ENCODE measurements around the gene RPS21.

RPS21 gene

GRCh38 chr20:62386383-62387218 lies at the start of gene RPS21:
Gene RPS21 (plus strand): TSS chr20:62387103. CDS start chr20:62387339, 236 bp downstream.
- peak; percentile 96 for ATAC-seq
- peaks cover 77% of the 10 kb centered on the region for H3K4me1 Mint-ChIP-seq
- peak within 1 kb of the TSS; percentile 92 for H3K4me3 Mint-ChIP-seq
- H3K9me3 Mint-ChIP-seq, result peaks cover 5% of the 10 kb centered on the region
- peaks cover 48% of the 10 kb centered on the region for H3K36me3 Mint-ChIP-seq
- no peaks in the 10 kb centered on the region for H3K27me3 Mint-ChIP-seq
- H3K27ac Mint-ChIP-seq, result peak within 1 kb of the TSS; percentile 88

- peak; percentile 86 for ATAC-seq
- Mint-ChIP-seq H3K4me3 (peak overlapping the region; percentile 15), H3K36me3 (peaks cover 16% of the 10 kb centered on the region), H3K27me3 (no peaks in the 10 kb centered on the region), H3K9me3 (peaks cover 5% of the 10 kb centered on the region), H3K4me1 (peaks cover 56% of the 10 kb centered on the region), H3K27ac (peak overlapping the region; percentile 83)
Measured at GRCh38 chr20:62337558-62338293, 49.2 kb upstream of the RPS21 start.

- peaks cover 5% of the 10 kb centered on the region for H3K9me3 Mint-ChIP-seq
- H3K36me3 Mint-ChIP-seq, result peaks cover 21% of the 10 kb centered on the region
- H3K4me1 Mint-ChIP-seq, result peaks cover 56% of the 10 kb centered on the region
- H3K27ac Mint-ChIP-seq, result peak overlapping the region; percentile 83
- H3K4me3 Mint-ChIP-seq, result peak overlapping the region; percentile 15
- no peak for ATAC-seq
- no peaks in the 10 kb centered on the region for H3K27me3 Mint-ChIP-seq
Measured at GRCh38 chr20:62338294-62338620, 48.6 kb upstream of the RPS21 start.

DNA sequence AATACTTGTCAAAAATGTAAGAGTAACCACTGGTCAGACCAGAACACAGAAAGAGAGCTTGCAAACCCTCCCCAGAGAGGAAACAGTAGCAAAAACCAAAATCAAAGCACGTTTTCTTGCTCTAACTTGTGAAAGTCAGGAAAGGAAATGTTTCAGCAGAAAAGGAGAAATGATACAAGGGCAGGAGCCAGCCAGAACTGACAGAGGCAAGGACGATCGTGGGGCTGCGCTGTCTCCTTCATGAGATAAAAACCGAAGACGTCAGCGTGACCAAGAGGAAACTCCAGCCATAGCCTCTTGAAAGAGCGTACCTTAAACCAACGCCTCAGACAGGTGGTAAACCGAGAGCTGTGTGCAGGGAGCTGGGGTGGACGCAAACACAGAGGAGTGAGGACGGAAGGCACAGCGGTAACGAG lies 47.2 kb upstream of the RPS21 start:
- Mint-ChIP-seq H3K9me3 (peaks cover 5% of the 10 kb centered on the region), H3K4me3 (peak overlapping the region; percentile 82)

GRCh38 chr20:62342910-62343309 lies 44.0 kb upstream of the RPS21 start:
- no peak for ATAC-seq

More for the DNA sequence above, 47.2 kb upstream of the RPS21 start:
- ATAC-seq, result peak; percentile 81
- H3K36me3 Mint-ChIP-seq, result peaks cover 22% of the 10 kb centered on the region
- peaks cover 56% of the 10 kb centered on the region for H3K4me1 Mint-ChIP-seq
- no peaks in the 10 kb centered on the region for H3K27me3 Mint-ChIP-seq
- peak overlapping the region; percentile 83 for H3K27ac Mint-ChIP-seq

GRCh38 chr20:62344092-62344491 lies 42.8 kb upstream of the RPS21 start:
- no peak overlapping the region for H3K4me3 Mint-ChIP-seq
- H3K27ac Mint-ChIP-seq, result no peak overlapping the region
- peaks cover 17% of the 10 kb centered on the region for H3K4me1 Mint-ChIP-seq
- peaks cover 7% of the 10 kb centered on the region for H3K9me3 Mint-ChIP-seq
- H3K36me3 Mint-ChIP-seq, result peaks cover 24% of the 10 kb centered on the region
- H3K27me3 Mint-ChIP-seq, result no peaks in the 10 kb centered on the region
- no peak for ATAC-seq

More at GRCh38 chr20:62342910-62343309, 44.0 kb upstream of the RPS21 start:
- Mint-ChIP-seq H3K4me3 (no peak overlapping the region), H3K9me3 (peaks cover 3% of the 10 kb centered on the region), H3K27ac (no peak overlapping the region), H3K4me1 (peaks cover 29% of the 10 kb centered on the region), H3K27me3 (no peaks in the 10 kb centered on the region), H3K36me3 (peaks cover 15% of the 10 kb centered on the region)

DNA sequence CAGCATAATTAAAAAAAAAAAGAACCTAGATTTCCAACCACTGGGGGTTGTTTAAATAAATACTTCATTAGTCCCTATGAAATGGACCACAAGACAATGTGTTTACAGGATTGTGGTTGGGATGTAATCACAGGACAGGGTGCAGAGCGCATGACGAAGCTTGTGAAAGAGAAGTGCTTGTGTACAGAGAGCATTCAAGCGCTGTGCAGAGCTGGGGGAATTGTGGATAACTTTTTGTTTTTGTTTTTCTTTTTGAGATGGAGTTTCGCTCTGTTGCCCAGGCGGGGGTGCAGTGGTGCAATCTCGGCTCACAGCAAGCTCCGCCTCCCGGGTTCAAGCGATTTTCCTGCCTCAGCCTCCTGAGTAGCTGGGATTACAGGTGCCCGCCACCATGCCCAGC lies 42.1 kb upstream of the RPS21 start:
- peaks cover 27% of the 10 kb centered on the region for H3K36me3 Mint-ChIP-seq
- peaks cover 10% of the 10 kb centered on the region for H3K4me1 Mint-ChIP-seq
- H3K4me3 Mint-ChIP-seq, result no peak overlapping the region
- no peak for ATAC-seq
- H3K27ac Mint-ChIP-seq, result no peak overlapping the region
- H3K9me3 Mint-ChIP-seq, result peaks cover 7% of the 10 kb centered on the region
- H3K27me3 Mint-ChIP-seq, result no peaks in the 10 kb centered on the region

DNA sequence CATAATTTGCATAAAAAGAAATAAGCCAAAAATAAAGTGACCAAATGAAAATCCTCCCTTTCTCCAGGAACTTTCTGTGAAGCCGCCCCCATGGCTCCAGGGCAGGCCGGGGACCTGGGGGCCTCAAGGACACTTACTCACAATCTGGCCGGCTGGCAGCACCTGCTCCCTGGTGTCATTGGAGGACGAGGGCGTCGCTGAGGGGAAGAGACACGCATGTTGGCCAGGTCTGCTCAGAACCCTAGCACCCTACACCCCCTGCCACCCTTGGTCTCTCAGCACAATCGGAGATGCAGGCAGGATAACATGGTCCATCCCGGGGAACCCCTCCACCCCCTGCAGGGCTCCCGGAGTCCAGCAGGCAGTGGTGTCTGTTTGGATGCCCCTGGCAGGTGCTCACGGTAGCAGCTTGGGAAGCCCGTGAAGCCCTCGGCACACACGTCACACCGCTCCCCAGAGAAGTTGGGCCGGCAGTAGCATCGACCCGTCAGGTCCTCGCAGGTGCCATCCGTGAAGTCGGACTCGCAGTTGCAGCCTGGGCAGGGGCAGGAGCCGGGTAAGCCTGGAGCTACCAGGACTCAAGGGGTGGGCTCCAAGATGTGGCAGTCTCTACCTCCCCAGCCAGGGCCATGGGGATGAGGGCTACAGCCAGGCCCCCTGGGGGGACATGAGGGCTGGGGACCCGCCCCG lies 41.1 kb upstream of the RPS21 start:
- H3K36me3 Mint-ChIP-seq, result peaks cover 25% of the 10 kb centered on the region
- no peak for ATAC-seq
- no peak overlapping the region for H3K27ac Mint-ChIP-seq
- no peak overlapping the region for H3K4me3 Mint-ChIP-seq
- H3K4me1 Mint-ChIP-seq, result peaks cover 10% of the 10 kb centered on the region
- peaks cover 7% of the 10 kb centered on the region for H3K9me3 Mint-ChIP-seq
- H3K27me3 Mint-ChIP-seq, result no peaks in the 10 kb centered on the region

GRCh38 chr20:62346398-62347150 lies 40.3 kb upstream of the RPS21 start:
- Mint-ChIP-seq H3K4me1 (peaks cover 6% of the 10 kb centered on the region), H3K27me3 (no peaks in the 10 kb centered on the region), H3K4me3 (no peak overlapping the region), H3K27ac (no peak overlapping the region), H3K9me3 (peaks cover 6% of the 10 kb centered on the region), H3K36me3 (peaks cover 22% of the 10 kb centered on the region)
- ATAC-seq, result peak; percentile 6

GRCh38 chr20:62347151-62347404 lies 39.8 kb upstream of the RPS21 start:
- no peaks in the 10 kb centered on the region for H3K27me3 Mint-ChIP-seq
- H3K4me1 Mint-ChIP-seq, result peaks cover 4% of the 10 kb centered on the region
- H3K36me3 Mint-ChIP-seq, result peaks cover 19% of the 10 kb centered on the region
- H3K9me3 Mint-ChIP-seq, result peaks cover 5% of the 10 kb centered on the region
- H3K4me3 Mint-ChIP-seq, result no peak overlapping the region
- H3K27ac Mint-ChIP-seq, result no peak overlapping the region
- ATAC-seq, result no peak

DNA sequence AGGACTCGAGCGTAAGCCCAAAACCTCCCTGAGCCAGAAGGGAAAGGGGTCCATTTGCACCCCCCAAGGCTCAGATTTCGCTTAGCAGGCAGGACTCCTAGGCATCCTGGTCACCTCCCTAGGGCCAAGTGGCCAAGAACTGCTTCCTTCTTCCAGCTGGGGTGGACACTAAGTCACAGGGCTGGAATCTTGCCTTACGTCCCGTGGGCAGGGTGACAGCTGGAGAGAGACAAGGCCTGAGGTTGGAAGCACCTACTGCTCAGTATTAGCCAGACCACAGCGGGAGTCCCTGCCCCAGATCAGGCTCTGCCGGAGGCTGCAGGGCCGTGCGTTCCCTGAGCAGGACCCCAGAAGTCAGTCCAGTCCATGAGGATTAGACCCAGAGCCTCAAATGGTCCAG lies 39.5 kb upstream of the RPS21 start:
- no peak overlapping the region for H3K27ac Mint-ChIP-seq
- peaks cover 5% of the 10 kb centered on the region for H3K9me3 Mint-ChIP-seq
- ATAC-seq, result no peak
- H3K4me1 Mint-ChIP-seq, result peaks cover 4% of the 10 kb centered on the region
- H3K27me3 Mint-ChIP-seq, result no peaks in the 10 kb centered on the region
- no peak overlapping the region for H3K4me3 Mint-ChIP-seq
- peaks cover 19% of the 10 kb centered on the region for H3K36me3 Mint-ChIP-seq

DNA sequence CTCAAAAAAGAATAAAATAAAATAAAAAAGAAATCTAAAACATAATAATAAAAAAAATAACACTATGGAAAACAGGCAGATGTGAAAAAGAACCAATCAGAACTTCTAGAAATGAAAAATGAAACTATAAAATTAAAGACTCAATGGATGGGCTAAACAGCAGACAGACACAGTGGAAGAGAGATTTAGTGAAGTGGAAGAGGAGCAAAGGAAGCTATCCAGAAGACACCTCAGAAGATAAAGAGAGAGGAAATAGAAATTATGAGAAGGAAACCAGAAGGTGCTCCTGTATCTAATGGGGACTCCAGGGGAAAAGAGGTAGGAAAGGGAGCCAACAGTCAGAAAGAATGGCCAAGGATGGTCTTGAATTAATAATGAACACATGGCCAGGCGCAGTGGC lies 38.3 kb upstream of the RPS21 start:
- H3K36me3 Mint-ChIP-seq, result peaks cover 13% of the 10 kb centered on the region
- peaks cover 5% of the 10 kb centered on the region for H3K9me3 Mint-ChIP-seq
- no peaks in the 10 kb centered on the region for H3K27me3 Mint-ChIP-seq
- H3K4me3 Mint-ChIP-seq, result no peak overlapping the region
- peak overlapping the region; percentile 73 for H3K27ac Mint-ChIP-seq
- no peak for ATAC-seq
- H3K4me1 Mint-ChIP-seq, result peaks cover 4% of the 10 kb centered on the region

DNA sequence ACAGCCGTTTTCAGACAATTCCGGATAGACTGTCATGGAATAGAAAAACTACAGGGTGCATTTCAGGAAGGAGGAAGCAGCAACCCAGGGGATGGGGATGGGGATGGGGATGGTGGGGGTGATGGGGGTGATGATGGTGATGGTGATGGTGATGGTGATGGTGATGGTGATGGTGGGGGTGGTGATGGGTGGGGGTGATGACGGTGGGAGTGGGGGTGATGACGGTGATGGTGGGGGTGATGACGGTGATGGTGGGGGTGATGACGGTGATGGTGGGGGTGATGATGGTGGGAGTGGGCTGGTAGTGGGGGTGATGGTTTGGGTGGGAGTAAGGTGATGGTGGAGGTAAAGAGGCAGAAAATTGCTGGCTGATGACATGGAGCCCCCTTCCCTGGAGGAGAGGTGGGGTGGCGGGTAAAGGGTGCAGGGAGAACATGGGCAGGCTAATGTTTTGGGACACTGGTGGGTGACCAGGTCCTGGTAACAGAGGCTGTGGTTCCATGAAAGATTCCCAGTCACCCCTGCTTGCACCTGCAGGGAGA lies 37.3 kb upstream of the RPS21 start:
- ATAC-seq, result no peak
- Mint-ChIP-seq H3K9me3 (peaks cover 5% of the 10 kb centered on the region), H3K4me3 (no peak overlapping the region), H3K27ac (no peak overlapping the region), H3K27me3 (no peaks in the 10 kb centered on the region), H3K36me3 (peaks cover 13% of the 10 kb centered on the region), H3K4me1 (peaks cover 4% of the 10 kb centered on the region)

DNA sequence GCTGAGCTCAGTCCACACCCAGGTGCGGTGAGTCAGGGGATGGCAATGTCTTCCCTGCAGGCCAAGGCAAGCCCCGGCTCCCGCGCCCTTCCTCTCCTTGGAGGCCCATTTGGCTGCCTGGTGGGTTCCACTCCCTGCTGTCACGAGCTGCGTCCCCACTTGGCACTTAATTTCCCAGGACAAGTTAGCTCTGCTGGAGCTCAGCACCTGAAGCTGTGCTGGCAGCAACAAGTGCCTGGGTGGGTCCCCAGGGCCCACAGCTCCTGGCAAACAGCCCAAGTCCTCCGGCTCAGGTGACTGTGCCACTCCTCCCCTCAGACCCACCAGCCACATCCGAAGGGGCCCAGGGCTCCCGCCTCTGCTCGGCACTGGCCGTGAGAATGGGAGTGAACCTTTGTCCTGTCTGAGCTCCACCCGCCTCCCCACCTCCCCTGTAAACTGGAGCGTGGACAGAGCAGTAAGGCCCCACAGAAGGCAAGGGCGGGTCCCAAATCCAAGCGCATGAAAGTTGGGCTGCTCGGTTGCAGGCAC lies 36.7 kb upstream of the RPS21 start:
- Mint-ChIP-seq H3K9me3 (peaks cover 5% of the 10 kb centered on the region), H3K4me3 (no peak overlapping the region), H3K36me3 (peaks cover 13% of the 10 kb centered on the region), H3K27me3 (no peaks in the 10 kb centered on the region), H3K4me1 (peaks cover 4% of the 10 kb centered on the region), H3K27ac (no peak overlapping the region)
- ATAC-seq, result no peak
